Measurements from ENCODE around the gene DNAH17. TPM values are rescaled to one million over a fixed set of nuclear protein-coding genes. Genes with fewer than 3 reads are reported as not detected.
"Not testable (repeated sequence)": the region's sequence is repeated elsewhere in the genome, so short reads cannot be mapped to it uniquely, and the experiment has no call there.

Gene DNAH17
- total RNA-seq, 1 experiment from 2014 or later: not detected

GRCh38 chr17:78468366-78468765, 108.8 kb downstream of the DNAH17 start:
- H3K27me3 ChIP-seq (replicated peaks): no peaks in the 10 kb centered on the region; the same call in 1 of the 2 replicates
- no peaks in the 10 kb centered on the region for H3K36me3 ChIP-seq
- no peaks in the 10 kb centered on the region for H3K9me3 ChIP-seq (replicated peaks)
- no peak overlapping the region for H3K27ac ChIP-seq
- H3K4me1 ChIP-seq (replicated peaks): no peaks in the 10 kb centered on the region
- no peak overlapping the region for H3K4me3 ChIP-seq
- no peak for DNase-seq (ENCODE audit: low read depth in 1 of 2, low spot score in 2 of 2)

- Histone ChIP-seq H3K4me3 (no peak overlapping the region), H3K4me1 (replicated peaks) (no peaks in the 10 kb centered on the region), H3K36me3 (no peaks in the 10 kb centered on the region), H3K27me3 (replicated peaks) (no peaks in the 10 kb centered on the region; the same call in 1 of the 2 replicates), H3K9me3 (replicated peaks) (no peaks in the 10 kb centered on the region), H3K27ac (no peak overlapping the region)
- no peak for DNase-seq (ENCODE audit: low read depth in 1 of 2, low spot score in 2 of 2)
These were observed 110.1 kb downstream of the DNAH17 start for GRCh38 chr17:78466786-78467715.

GRCh38 chr17:78466109-78466785, 110.9 kb downstream of the DNAH17 start:
- H3K27me3 ChIP-seq (replicated peaks); H3K9me3 ChIP-seq (replicated peaks); H3K27ac ChIP-seq; DNase-seq (ENCODE audit: low read depth in 1 of 2, low spot score in 2 of 2); H3K4me1 ChIP-seq (replicated peaks); H3K4me3 ChIP-seq; H3K36me3 ChIP-seq: not testable (repeated sequence)

- no peak overlapping the region for H3K27ac ChIP-seq
- H3K27me3 ChIP-seq (replicated peaks): peaks cover 4% of the 10 kb centered on the region; the same call in 1 of the 2 replicates
- no peak for DNase-seq (ENCODE audit: low read depth in 1 of 2, low spot score in 2 of 2)
- H3K36me3 ChIP-seq: no peaks in the 10 kb centered on the region
- no peaks in the 10 kb centered on the region for H3K4me1 ChIP-seq (replicated peaks)
- no peaks in the 10 kb centered on the region for H3K9me3 ChIP-seq (replicated peaks)
- no peak overlapping the region for H3K4me3 ChIP-seq
These were observed 115.0 kb downstream of the DNAH17 start for GRCh38 chr17:78462148-78462547.

GRCh38 chr17:78461799-78462053, 115.5 kb downstream of the DNAH17 start:
- peaks cover 4% of the 10 kb centered on the region; the same call in 1 of the 2 replicates for H3K27me3 ChIP-seq (replicated peaks)

GRCh38 chr17:78460951-78461798, 116.0 kb downstream of the DNAH17 start:
- no peak overlapping the region for H3K27ac ChIP-seq
- H3K36me3 ChIP-seq: no peaks in the 10 kb centered on the region
- H3K27me3 ChIP-seq (replicated peaks): peaks cover 4% of the 10 kb centered on the region; the same call in 1 of the 2 replicates
- no peak for DNase-seq (ENCODE audit: low read depth in 1 of 2, low spot score in 2 of 2)
- no peak overlapping the region for H3K4me3 ChIP-seq
- H3K9me3 ChIP-seq (replicated peaks): no peaks in the 10 kb centered on the region
- H3K4me1 ChIP-seq (replicated peaks): no peaks in the 10 kb centered on the region

More at GRCh38 chr17:78461799-78462053, 115.5 kb downstream of the DNAH17 start:
- Histone ChIP-seq H3K27ac (no peak overlapping the region), H3K36me3 (no peaks in the 10 kb centered on the region), H3K4me3 (no peak overlapping the region), H3K9me3 (replicated peaks) (no peaks in the 10 kb centered on the region), H3K4me1 (replicated peaks) (no peaks in the 10 kb centered on the region)
- DNase-seq (ENCODE audit: low read depth in 1 of 2, low spot score in 2 of 2): no peak

GRCh38 chr17:78460176-78460675, 117.0 kb downstream of the DNAH17 start:
- Histone ChIP-seq H3K36me3 (no peaks in the 10 kb centered on the region), H3K27ac (no peak overlapping the region), H3K9me3 (replicated peaks) (no peaks in the 10 kb centered on the region), H3K4me3 (no peak overlapping the region), H3K4me1 (replicated peaks) (no peaks in the 10 kb centered on the region), H3K27me3 (replicated peaks) (peaks cover 4% of the 10 kb centered on the region; the same call in 1 of the 2 replicates)
- DNase-seq (ENCODE audit: low read depth in 1 of 2, low spot score in 2 of 2): no peak

- H3K4me3 ChIP-seq: no peak overlapping the region
- no peak overlapping the region for H3K27ac ChIP-seq
- no peaks in the 10 kb centered on the region for H3K4me1 ChIP-seq (replicated peaks)
- H3K9me3 ChIP-seq (replicated peaks): no peaks in the 10 kb centered on the region
- H3K36me3 ChIP-seq: no peaks in the 10 kb centered on the region
- peaks cover 4% of the 10 kb centered on the region; the same call in 1 of the 2 replicates for H3K27me3 ChIP-seq (replicated peaks)
- no peak for DNase-seq (ENCODE audit: low read depth in 1 of 2, low spot score in 2 of 2)
These were observed 117.5 kb downstream of the DNAH17 start for GRCh38 chr17:78459696-78460095.

GRCh38 chr17:78458736-78459335, 118.4 kb downstream of the DNAH17 start:
- H3K9me3 ChIP-seq (replicated peaks): no peaks in the 10 kb centered on the region
- H3K4me3 ChIP-seq: no peak overlapping the region
- DNase-seq (ENCODE audit: low read depth in 1 of 2, low spot score in 2 of 2): no peak
- no peaks in the 10 kb centered on the region for H3K36me3 ChIP-seq
- no peak overlapping the region for H3K27ac ChIP-seq
- H3K27me3 ChIP-seq (replicated peaks): peaks cover 4% of the 10 kb centered on the region; the same call in 1 of the 2 replicates
- H3K4me1 ChIP-seq (replicated peaks): no peaks in the 10 kb centered on the region

- no peak overlapping the region for H3K27ac ChIP-seq
- no peak for DNase-seq (ENCODE audit: low read depth in 1 of 2, low spot score in 2 of 2)
- H3K4me1 ChIP-seq (replicated peaks): no peaks in the 10 kb centered on the region
- H3K4me3 ChIP-seq: no peak overlapping the region
- no peaks in the 10 kb centered on the region for H3K36me3 ChIP-seq
- H3K27me3 ChIP-seq (replicated peaks): peaks cover 4% of the 10 kb centered on the region; the same call in 1 of the 2 replicates
- no peaks in the 10 kb centered on the region for H3K9me3 ChIP-seq (replicated peaks)
These were observed 119.1 kb downstream of the DNAH17 start for GRCh38 chr17:78458091-78458490.

GRCh38 chr17:78454346-78454745, 122.8 kb downstream of the DNAH17 start:
- Histone ChIP-seq H3K27me3 (replicated peaks) (peaks cover 3% of the 10 kb centered on the region; the same call in 1 of the 2 replicates), H3K4me3 (no peak overlapping the region), H3K36me3 (no peaks in the 10 kb centered on the region), H3K4me1 (replicated peaks) (no peaks in the 10 kb centered on the region), H3K9me3 (replicated peaks) (peaks cover 1% of the 10 kb centered on the region; the same call in 1 of the 2 replicates), H3K27ac (no peak overlapping the region)
- no peak for DNase-seq (ENCODE audit: low read depth in 1 of 2, low spot score in 2 of 2)

- H3K4me1 ChIP-seq (replicated peaks): no peaks in the 10 kb centered on the region
- DNase-seq (ENCODE audit: low read depth in 1 of 2, low spot score in 2 of 2): no peak
- H3K36me3 ChIP-seq: no peaks in the 10 kb centered on the region
- H3K27ac ChIP-seq: no peak overlapping the region
- peaks cover 3% of the 10 kb centered on the region; the same call in 1 of the 2 replicates for H3K27me3 ChIP-seq (replicated peaks)
- H3K9me3 ChIP-seq (replicated peaks): peaks cover 6% of the 10 kb centered on the region; the same call in 1 of the 2 replicates
- no peak overlapping the region for H3K4me3 ChIP-seq
These were observed 125.4 kb downstream of the DNAH17 start for GRCh38 chr17:78451753-78452152.
